Embryonic facial prominence (tissue), 1 donor: ENCODE data around the gene MEGF10.
"Not testable (repeated sequence)": the region's sequence is repeated elsewhere in the genome, so short reads cannot be mapped to it uniquely, and the experiment has no call there.

Source experiments
- DNase-seq: peaks from one replicate; pipeline ENCODE4 v3.0.0-alpha.2; 2016; ENCODE audit errors: extremely low spot score

MEGF10 gene

GRCh38 chr5:127290019-127290945 lies at the start of gene MEGF10:
Gene MEGF10, plus strand, starts transcription at chr5:127290796. Its CDS starts 40,513 bp downstream, at chr5:127331309.
- peak; percentile 34 for DNase-seq

GRCh38 chr5:127243011-127243410 lies 47.6 kb upstream of the MEGF10 start:
- DNase-seq: no peak

- no peak for DNase-seq
These were observed 35.8 kb upstream of the MEGF10 start for GRCh38 chr5:127254729-127255284.

- no peak for DNase-seq
These were observed 33.6 kb upstream of the MEGF10 start for GRCh38 chr5:127256886-127257597.

GRCh38 chr5:127260686-127261085 lies 29.9 kb upstream of the MEGF10 start:
- DNase-seq: no peak

- DNase-seq: not testable (repeated sequence)
These were observed 25.1 kb upstream of the MEGF10 start for GRCh38 chr5:127265473-127265872.

- not testable (repeated sequence) for DNase-seq
These were observed 22.3 kb upstream of the MEGF10 start for GRCh38 chr5:127268342-127268741.

- DNase-seq: not testable (repeated sequence)
These were observed 19.9 kb upstream of the MEGF10 start for GRCh38 chr5:127270713-127271112.

GRCh38 chr5:127275641-127276193 lies 14.9 kb upstream of the MEGF10 start:
- no peak for DNase-seq

GRCh38 chr5:127280491-127281220 lies 9.9 kb upstream of the MEGF10 start:
- DNase-seq: no peak

GRCh38 chr5:127281609-127282008 lies 9.0 kb upstream of the MEGF10 start:
- no peak for DNase-seq

GRCh38 chr5:127288676-127289075 lies 1.9 kb upstream of the MEGF10 start:
- DNase-seq: no peak

GRCh38 chr5:127290946-127291693 lies 524 bp downstream of the MEGF10 start:
- no peak for DNase-seq

- DNase-seq: no peak
These were observed 1.6 kb downstream of the MEGF10 start for GRCh38 chr5:127292030-127292735.

GRCh38 chr5:127293373-127293772 lies 2.8 kb downstream of the MEGF10 start:
- no peak for DNase-seq

GRCh38 chr5:127294829-127295228 lies 4.2 kb downstream of the MEGF10 start:
- DNase-seq: no peak

GRCh38 chr5:127295454-127295853 lies 4.9 kb downstream of the MEGF10 start:
- DNase-seq: no peak

- no peak for DNase-seq
These were observed 5.7 kb downstream of the MEGF10 start for GRCh38 chr5:127296321-127296720.

GRCh38 chr5:127296894-127297293 lies 6.3 kb downstream of the MEGF10 start:
- not testable (repeated sequence) for DNase-seq
